22Rv1 (cell line): Measurements from ENCODE around the gene CLSTN3.

Experiments used
- CTCF ChIP-seq: fragments of 450-650 bp; IDR thresholded peaks from 2 replicates; pipeline ENCODE4 v1.5.1; 2017; ENCODE audit warnings: mild to moderate bottlenecking
- ZFX ChIP-seq: fragments of 450-650 bp; IDR thresholded peaks from 2 replicates; pipeline ENCODE4 v1.6.1; 2017; ENCODE audit warnings: antibody characterized with exemption, borderline replicate concordance

GRCh38 chr12:7175493-7175892 is 45.3 kb downstream of the CLSTN3 start:
- TF ChIP-seq CTCF = no peak
- no peak for TF ChIP-seq ZFX
